HG02852 (cell line): ENCODE measurements around the gene SUSD3.
A peak's percentile ranks its signal among the peaks of the same experiment; 100 is the strongest.

ENCODE experiments used
- ATAC-seq: cut with Tn5 transposase; IDR thresholded peaks from one replicate; pipeline ENCODE4 v1.9.1; 2021; ENCODE audit warnings: mild to moderate bottlenecking, moderate library complexity; ENCODE audit not compliant: unreplicated experiment

The SUSD3 gene

DNA sequence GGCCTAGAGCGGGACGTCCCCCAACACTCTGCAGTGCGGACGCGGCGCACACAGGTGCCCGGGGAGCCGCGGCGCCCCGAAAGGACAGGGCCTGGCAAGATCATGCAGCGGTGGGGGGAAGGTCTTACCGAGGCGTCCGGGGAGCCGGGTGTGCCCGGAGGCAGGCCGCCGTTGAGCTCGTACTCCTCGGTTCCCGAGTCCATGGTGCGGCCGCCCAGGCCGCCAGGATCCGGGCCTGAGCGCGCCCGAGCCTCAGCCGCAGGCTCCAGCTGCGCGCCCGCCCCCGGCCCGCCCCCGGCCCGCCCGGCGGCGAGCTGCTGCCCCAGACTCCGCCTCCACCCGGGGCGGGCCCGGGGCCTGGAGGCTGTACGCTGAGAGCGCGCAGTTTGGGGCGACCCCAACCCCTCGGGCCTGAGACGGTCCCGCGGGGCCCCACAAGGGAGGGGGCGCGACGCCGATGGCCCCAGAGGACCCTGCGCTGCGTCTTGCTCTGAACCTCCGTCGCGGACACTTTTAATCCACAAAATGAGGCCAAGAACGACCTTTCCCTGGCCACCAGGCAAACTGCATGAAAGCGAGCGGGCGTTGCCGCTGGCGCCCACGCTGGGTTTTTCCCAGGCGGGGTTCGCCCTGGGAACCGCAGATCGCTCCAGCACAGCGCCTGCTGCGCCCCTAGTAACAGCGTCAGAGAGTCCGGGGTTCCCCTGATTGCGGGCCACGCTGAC is 75.7 kb downstream of the SUSD3 start, which contains the start of gene NINJ1:
Gene NINJ1, minus strand, starts transcription at position 237 of the 725 bp plus-strand sequence. Its CDS starts 34 bp downstream, at position 203.
- ATAC-seq, result peak; percentile 78
